HepG2 (cell line): ENCODE measurements around the gene TMEM233. TPM values are rescaled to one million over a fixed set of nuclear protein-coding genes. Genes with fewer than 3 reads are reported as not detected.

Experiments
- ARID2 ChIP-seq: sonication (generic); formaldehyde crosslinking; IDR thresholded peaks from 2 replicates; pipeline ENCODE4 v1.8.1; 2022; ENCODE audit warnings: mild to moderate bottlenecking, missing genetic modification reagents, borderline replicate concordance
- DR1 ChIP-seq: sonication (generic); formaldehyde crosslinking; IDR thresholded peaks from 2 replicates; pipeline ENCODE4 v1.8.0; 2021; ENCODE audit warnings: mild to moderate bottlenecking, missing genetic modification reagents, inconsistent platforms
- FOXO1 ChIP-seq: sonication (generic); formaldehyde crosslinking; IDR thresholded peaks from 2 replicates; pipeline ENCODE4 v1.4.0; 2020; ENCODE audit warnings: missing genetic modification reagents
- HMGXB4 ChIP-seq, 2 experiments: sonication (generic) in 1 of 2; formaldehyde crosslinking in 1 of 2; IDR thresholded peaks; 2 replicates each; pipeline versions ENCODE4 v1.4.0 to v1.6.1; 2018 to 2020; ENCODE audit warnings: missing genetic modification reagents in 2 of 2, borderline replicate concordance in 1 of 2, low read depth in 1 of 2, mild to moderate bottlenecking in 1 of 2, missing biosample characterization in 1 of 2
- IRF9 ChIP-seq: sonication (generic); formaldehyde crosslinking; IDR thresholded peaks from 2 replicates; pipeline ENCODE4 v1.8.0; 2022; ENCODE audit warnings: missing genetic modification reagents, mild to moderate bottlenecking, borderline replicate concordance
- MAZ ChIP-seq, 2 experiments: sonication (generic) in 1 of 2; formaldehyde crosslinking in 1 of 2; IDR thresholded peaks; 2 replicates each; pipeline versions ENCODE4 v1.5.0 to v1.6.1; 2012 to 2020; ENCODE audit warnings: low read depth in 2 of 2, mild to moderate bottlenecking in 2 of 2, borderline replicate concordance in 1 of 2, improper control_type of control experiment in 1 of 2, low read length in 1 of 2, missing genetic modification reagents in 1 of 2, moderate library complexity in 1 of 2
- MED1 ChIP-seq: sonication (generic); formaldehyde crosslinking; IDR thresholded peaks from 2 replicates; pipeline ENCODE4 v1.4.0; 2020; ENCODE audit warnings: missing genetic modification reagents
- MXD3 ChIP-seq: IDR thresholded peaks from 2 replicates; pipeline ENCODE4 v1.6.1; 2016; ENCODE audit warnings: mild to moderate bottlenecking, missing biosample characterization, missing genetic modification reagents
- NKX3-1 ChIP-seq: sonication (generic); formaldehyde crosslinking; IDR thresholded peaks from 2 replicates; pipeline ENCODE4 v1.5.0; 2020; ENCODE audit warnings: missing genetic modification reagents
- PHF20 ChIP-seq: sonication (generic); formaldehyde crosslinking; IDR thresholded peaks from 2 replicates; pipeline ENCODE4 v1.5.0; 2020; ENCODE audit warnings: mild to moderate bottlenecking, missing genetic modification reagents
- TAF1 ChIP-seq: sonication (generic); formaldehyde crosslinking; IDR thresholded peaks from 2 replicates; pipeline ENCODE4 v1.4.0; 2020; ENCODE audit warnings: missing genetic modification reagents
- TCF7 ChIP-seq: sonication (generic); IDR thresholded peaks from 2 replicates; pipeline ENCODE4 v1.6.1; 2016; ENCODE audit warnings: antibody characterized with exemption, low read depth
- TMF1 ChIP-seq: sonication (generic); formaldehyde crosslinking; IDR thresholded peaks from 2 replicates; pipeline ENCODE4 v1.8.1; 2022; ENCODE audit warnings: low read depth, missing genetic modification reagents
- ZBTB37 ChIP-seq: sonication (generic); formaldehyde crosslinking; IDR thresholded peaks from 2 replicates; pipeline ENCODE4 v1.4.0; 2020; ENCODE audit warnings: mild to moderate bottlenecking, missing genetic modification reagents
- ZNF501 ChIP-seq: sonication (generic); formaldehyde crosslinking; IDR thresholded peaks from 2 replicates; pipeline ENCODE4 v1.5.1; 2020; ENCODE audit warnings: mild to moderate bottlenecking, moderate library complexity, missing genetic modification reagents
- ZNF543 ChIP-seq: sonication (generic); formaldehyde crosslinking; IDR thresholded peaks from 2 replicates; pipeline ENCODE4 v1.4.0; 2020; ENCODE audit warnings: mild to moderate bottlenecking, missing genetic modification reagents
- ZNF772 ChIP-seq: sonication (generic); formaldehyde crosslinking; IDR thresholded peaks from 2 replicates; pipeline ENCODE4 v1.5.0; 2020; ENCODE audit warnings: mild to moderate bottlenecking, missing genetic modification reagents
- polyA plus RNA-seq, 8 experiments: library from polyadenylated mRNA; depleted of rRNA in 3 of 8; stranded (reverse) in 7 of 8; unstranded in 1 of 8; fragments of >200 nt; fragmentation: Illumina TruSeq in 4 of 8; extraction: Trizol in 4 of 8; gene quantifications; 2 replicates each; pipeline versions ENCODE4 v1.2.1 to v1.2.3, GENCODE V29; 2011 to 2016; ENCODE audit warnings: low read depth in 4 of 8, missing spikeins in 1 of 8, mixed read lengths in 1 of 8; ENCODE audit not compliant: insufficient read depth in 1 of 8
- total RNA-seq, 5 experiments: library from RNA; depleted of rRNA; stranded (reverse); fragments of >200 nt; fragmentation: Illumina TruSeq; extraction: Trizol; gene quantifications; 2 replicates each; pipeline ENCODE4 v1.2.3, GENCODE V29; 2016; ENCODE audit warnings: low read depth in 1 of 5

TMEM233 gene
- total and polyA plus RNA-seq, 2 of the 13 experiments (the other 11 are each of a cell fraction or from before 2014, with no cell fraction given): 0.03 TPM; not detected in 1

GRCh38 chr12:119667577-119668323, 74.2 kb downstream of the TMEM233 start, which contains the start of gene PRKAB1 (continued):
- TF ChIP-seq FOXO1 (CRISPR knock-in tag) (no peak; the same call in 1 of the 2 replicates), TCF7 (no peak), ZNF501 (CRISPR knock-in tag) (peak; percentile 96), HMGXB4 (CRISPR knock-in tag; IDR thresholded peaks at IDR 0.05; ENCODE audit: borderline replicate concordance in 1 of 2, low read depth in 1 of 2) (peak; percentile 63 to 81; a peak in 3 of 4 replicates), MED1 (CRISPR knock-in tag) (peak; percentile 65), DR1 (CRISPR knock-in tag) (peak; percentile 80), TAF1 (CRISPR knock-in tag) (peak; percentile 80), ZNF543 (peak; percentile 63; the same call in 1 of the 2 replicates), PHF20 (peak; percentile 95), MXD3 (CRISPR knock-in tag) (peak; percentile 92), ZBTB37 (CRISPR knock-in tag) (no peak), ZNF772 (CRISPR knock-in tag) (peak; percentile 98), IRF9 (CRISPR knock-in tag) (peak; percentile 78; the same call in 1 of the 2 replicates), ARID2 (CRISPR knock-in tag) (peak; percentile 57; the same call in 1 of the 2 replicates), NKX3-1 (no peak), TMF1 (CRISPR knock-in tag) (peak; percentile 30; the same call in 1 of the 2 replicates), MAZ (IDR thresholded peaks at IDR 0.05; ENCODE audit: borderline replicate concordance, low read depth, low read length) (no peak), MAZ (CRISPR knock-in tag; IDR thresholded peaks at IDR 0.05; ENCODE audit: low read depth) (peak; percentile 87)
